Activated naive CD4-positive, alpha-beta T cell treated with anti-CD3 and anti-CD28 coated beads, Interleukin-2, amount 50 U/mL, for 16 hours (primary cell): ENCODE data around the gene ATP8B1.

Experiments
- DNase-seq: peaks from one replicate; pipeline ENCODE4 v3.0.0-alpha.2; 2020

The ATP8B1 gene

GRCh38 chr18:57791192-57791591, 11.9 kb downstream of the ATP8B1 start:
- DNase-seq = no peak

GRCh38 chr18:57790316-57790715, 12.8 kb downstream of the ATP8B1 start:
- no peak for DNase-seq

GRCh38 chr18:57789759-57790158, 13.4 kb downstream of the ATP8B1 start:
- DNase-seq = no peak

GRCh38 chr18:57789090-57789489, 14.0 kb downstream of the ATP8B1 start:
- no peak for DNase-seq

- no peak for DNase-seq
These were observed 15.9 kb downstream of the ATP8B1 start for GRCh38 chr18:57787068-57787685.

- DNase-seq = no peak
These were observed 17.2 kb downstream of the ATP8B1 start for GRCh38 chr18:57785751-57786437.

DNA sequence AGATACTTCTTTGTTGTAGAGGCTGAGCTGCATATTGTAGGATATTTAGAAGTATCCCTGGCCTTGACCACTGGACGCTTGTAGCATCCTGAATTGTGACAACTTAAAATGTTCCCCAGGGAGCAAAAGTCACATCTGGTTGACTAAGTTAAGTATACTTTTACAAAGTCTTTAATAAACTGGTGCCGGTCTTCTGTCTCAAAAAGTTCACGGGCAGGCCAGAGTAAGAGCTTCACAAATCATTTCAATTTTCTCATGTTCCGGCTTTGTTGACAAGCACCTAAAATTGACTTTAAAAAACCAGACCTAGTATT, 18.4 kb downstream of the ATP8B1 start:
- no peak for DNase-seq

- no peak for DNase-seq
These were observed 18.9 kb downstream of the ATP8B1 start for GRCh38 chr18:57784034-57784800.

GRCh38 chr18:57782049-57782448, 21.1 kb downstream of the ATP8B1 start:
- no peak for DNase-seq

- DNase-seq = no peak
These were observed 22.3 kb downstream of the ATP8B1 start for GRCh38 chr18:57780706-57781347.

DNA sequence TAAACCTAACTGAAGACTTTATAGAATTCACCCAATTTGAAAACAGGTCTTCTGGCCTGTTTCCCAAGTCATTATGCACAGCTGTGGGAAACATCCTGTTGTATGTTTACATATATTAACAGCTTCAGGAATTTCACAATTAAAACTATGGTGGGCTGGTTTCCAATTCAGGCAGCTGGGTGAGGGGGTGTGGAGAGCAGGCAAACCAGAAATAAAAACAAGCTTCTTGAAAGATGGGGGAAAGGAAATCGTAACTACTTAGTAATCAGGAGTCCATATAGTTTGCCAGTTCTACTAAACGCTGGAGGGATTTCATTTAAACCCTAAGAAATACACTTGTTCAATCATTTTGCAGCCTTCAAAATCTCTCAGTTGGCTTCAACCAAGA, 22.8 kb downstream of the ATP8B1 start:
- no peak for DNase-seq

- no peak for DNase-seq
These were observed 26.3 kb downstream of the ATP8B1 start for GRCh38 chr18:57776767-57777166.

DNA sequence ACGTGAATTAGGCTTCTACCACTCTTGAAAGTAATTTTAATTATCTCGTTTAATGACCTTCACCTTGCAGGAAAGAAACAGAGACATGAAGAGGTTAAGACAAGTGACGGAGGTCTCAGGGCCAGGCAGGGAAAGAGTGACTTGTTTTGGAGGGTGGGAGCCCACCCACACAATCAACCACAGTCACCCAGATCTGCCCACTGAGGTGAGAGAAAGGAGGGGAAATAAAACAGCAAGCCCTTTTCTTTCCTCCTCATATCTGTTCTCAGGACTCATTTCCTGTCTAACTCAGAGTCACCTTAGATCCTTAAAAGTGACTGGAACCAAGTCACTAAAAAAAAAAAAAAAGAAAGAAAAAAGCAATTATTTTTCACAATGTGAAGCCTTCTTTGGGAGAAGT, 26.8 kb downstream of the ATP8B1 start:
- no peak for DNase-seq

GRCh38 chr18:57775937-57776336, 27.2 kb downstream of the ATP8B1 start:
- no peak for DNase-seq

DNA sequence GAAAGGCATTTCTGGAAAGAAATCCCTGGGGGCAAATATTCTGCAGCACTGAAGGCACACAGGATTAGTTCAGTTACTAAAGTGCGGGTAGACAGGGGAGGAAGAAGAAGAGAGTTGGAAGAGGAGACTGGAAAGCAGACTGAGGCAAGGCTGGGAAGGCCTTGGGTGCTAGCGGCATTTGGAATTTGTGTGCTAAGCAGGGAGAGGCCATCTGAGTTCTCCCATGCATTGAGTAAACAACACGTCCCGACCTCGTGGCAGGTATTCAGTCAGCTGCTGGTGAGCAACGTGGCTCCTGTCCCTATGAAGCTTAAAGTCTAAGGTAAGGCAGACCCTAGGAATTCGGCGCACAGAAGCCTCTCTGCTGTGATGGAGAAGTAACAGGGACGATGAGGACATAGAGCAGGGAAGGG, 30.7 kb downstream of the ATP8B1 start:
- no peak for DNase-seq

DNA sequence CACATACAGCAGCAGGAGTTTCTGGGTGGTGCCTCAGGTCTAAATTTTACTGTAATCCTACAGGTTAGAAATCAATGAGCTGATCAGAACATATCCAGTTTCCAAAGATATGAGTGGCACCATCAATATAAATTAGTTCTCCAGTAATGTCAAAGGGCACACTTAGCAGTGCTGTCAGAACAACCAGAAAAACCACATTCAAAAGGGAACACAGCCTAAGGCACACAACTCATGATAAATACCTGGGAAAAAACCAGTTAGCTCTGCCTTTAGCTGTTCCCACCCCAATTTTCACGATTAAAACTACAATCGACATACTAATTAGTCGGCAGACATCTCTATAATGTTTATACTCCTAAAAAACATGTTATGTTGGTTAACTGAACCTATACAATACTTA, 31.5 kb downstream of the ATP8B1 start:
- no peak for DNase-seq

- no peak for DNase-seq
These were observed 31.9 kb downstream of the ATP8B1 start for GRCh38 chr18:57771193-57771592.

DNA sequence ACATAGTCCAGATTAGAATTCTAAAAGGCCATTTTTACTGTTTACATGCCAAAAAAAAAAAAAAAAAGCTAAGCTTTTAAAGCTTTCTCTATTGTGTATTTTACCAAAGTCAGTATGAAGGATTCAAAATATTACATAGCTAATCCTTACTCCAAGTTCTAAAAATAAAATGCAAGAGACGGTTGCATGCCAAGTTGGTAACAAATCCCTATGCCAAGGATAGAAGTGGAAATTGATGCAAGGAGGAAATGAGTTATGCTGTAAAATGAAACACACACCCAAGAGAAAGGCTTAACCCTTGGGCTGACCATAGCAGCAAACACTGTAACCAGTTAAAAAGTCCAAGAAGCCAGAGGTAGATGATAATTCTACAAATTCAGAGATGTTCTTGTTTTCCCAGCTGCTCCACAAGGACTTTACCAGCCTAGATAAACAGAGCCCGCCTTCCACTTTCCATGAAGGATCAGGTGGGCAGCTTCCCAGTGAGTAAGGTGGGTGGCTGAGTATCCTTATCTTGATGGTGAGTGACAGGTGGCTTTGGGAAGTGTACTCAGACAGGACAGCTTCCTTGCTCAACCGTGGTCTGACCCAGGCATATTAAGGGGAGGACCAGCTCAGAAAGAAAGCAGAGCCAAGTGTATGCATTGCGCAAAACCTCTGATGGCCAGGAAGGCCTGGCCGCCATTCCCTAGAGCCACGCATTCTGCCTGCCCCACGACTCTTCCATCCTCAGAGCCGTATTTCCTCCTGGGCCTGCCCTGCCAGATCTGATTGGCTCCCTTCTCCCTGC, 34.4 kb downstream of the ATP8B1 start:
- no peak for DNase-seq

GRCh38 chr18:57767259-57768050, 35.7 kb downstream of the ATP8B1 start:
- DNase-seq = no peak

DNA sequence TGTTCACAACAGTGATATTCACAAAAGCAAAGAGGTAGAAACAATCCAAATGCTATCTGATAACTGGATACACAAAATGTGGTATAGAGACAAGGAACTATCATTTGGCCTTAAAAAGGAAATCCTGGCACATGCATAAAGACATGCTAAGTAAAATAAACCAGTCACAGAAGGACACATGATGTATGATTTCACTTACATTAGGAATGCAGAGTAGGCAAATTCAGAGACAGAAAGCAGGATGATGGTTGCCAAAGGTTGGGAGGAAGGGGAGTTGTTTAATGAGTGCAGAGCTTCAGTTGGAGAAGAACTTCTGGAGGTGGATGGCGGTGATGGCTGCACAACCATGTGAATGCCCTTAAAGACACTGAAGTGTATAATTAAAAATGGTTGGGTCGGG, 38.1 kb downstream of the ATP8B1 start:
- DNase-seq = no peak

- no peak for DNase-seq
These were observed 39.0 kb downstream of the ATP8B1 start for GRCh38 chr18:57764087-57764486.

GRCh38 chr18:57762686-57763085, 40.4 kb downstream of the ATP8B1 start:
- DNase-seq = no peak
